WTC11 (cell line): ENCODE measurements around the gene CETN2.

Experiments
- CTCF ChIP-seq: fragments of 200-600 bp; IDR thresholded peaks from 2 replicates; pipeline ENCODE4 v1.8.0; 2022; ENCODE audit warnings: antibody characterized with exemption
- ESRRA ChIP-seq: sonication (generic); formaldehyde crosslinking; IDR thresholded peaks from 2 replicates; pipeline ENCODE4 v1.8.1; 2022; ENCODE audit warnings: mild to moderate bottlenecking, missing genetic modification reagents, borderline replicate concordance
- ETV6 ChIP-seq: sonication (generic); formaldehyde crosslinking; IDR thresholded peaks from 2 replicates; pipeline ENCODE4 v1.8.1; 2022; ENCODE audit warnings: mild to moderate bottlenecking, missing genetic modification reagents
- FOXJ3 ChIP-seq: sonication (generic); formaldehyde crosslinking; IDR thresholded peaks from 2 replicates; pipeline ENCODE4 v1.9.0; 2021; ENCODE audit warnings: missing genetic modification reagents, mild to moderate bottlenecking, borderline replicate concordance
- SP1 ChIP-seq: sonication (generic); formaldehyde crosslinking; conservative IDR thresholded peaks from 2 replicates; pipeline ENCODE4 v1.8.1; 2022; ENCODE audit warnings: missing genetic modification reagents
- USF1 ChIP-seq: sonication (generic); formaldehyde crosslinking; IDR thresholded peaks from 2 replicates; pipeline ENCODE4 v1.8.0; 2022; ENCODE audit warnings: mild to moderate bottlenecking, missing genetic modification reagents
- ZNF281 ChIP-seq: sonication (generic); formaldehyde crosslinking; IDR thresholded peaks from 2 replicates; pipeline ENCODE4 v1.8.0; 2023; ENCODE audit warnings: mild to moderate bottlenecking, missing genetic modification reagents
- TF ChIP-seq, protein P1 (sequence below): sonication (generic); formaldehyde crosslinking; IDR thresholded peaks from 2 replicates; pipeline ENCODE4 v1.8.1; 2023; ENCODE audit warnings: mild to moderate bottlenecking, missing genetic modification reagents, moderate library complexity
- TF ChIP-seq, protein P2 (sequence below): fragments of 250-450 bp; sonication (Bioruptor Pico); IDR thresholded peaks from 2 replicates; pipeline ENCODE4 v2.1.2; 2022; ENCODE audit warnings: mild to moderate bottlenecking, moderate library complexity
- TF ChIP-seq, protein P3 (sequence below): sonication (generic); formaldehyde crosslinking; IDR thresholded peaks from 2 replicates; pipeline ENCODE4 v1.8.1; 2022; ENCODE audit warnings: low read depth, mild to moderate bottlenecking, moderate library complexity, missing genetic modification reagents, borderline replicate concordance
- TF ChIP-seq, protein P4 (sequence below): sonication (generic); formaldehyde crosslinking; IDR thresholded peaks from 2 replicates; pipeline ENCODE4 v1.8.0; 2022; ENCODE audit warnings: missing genetic modification reagents

DNA sequence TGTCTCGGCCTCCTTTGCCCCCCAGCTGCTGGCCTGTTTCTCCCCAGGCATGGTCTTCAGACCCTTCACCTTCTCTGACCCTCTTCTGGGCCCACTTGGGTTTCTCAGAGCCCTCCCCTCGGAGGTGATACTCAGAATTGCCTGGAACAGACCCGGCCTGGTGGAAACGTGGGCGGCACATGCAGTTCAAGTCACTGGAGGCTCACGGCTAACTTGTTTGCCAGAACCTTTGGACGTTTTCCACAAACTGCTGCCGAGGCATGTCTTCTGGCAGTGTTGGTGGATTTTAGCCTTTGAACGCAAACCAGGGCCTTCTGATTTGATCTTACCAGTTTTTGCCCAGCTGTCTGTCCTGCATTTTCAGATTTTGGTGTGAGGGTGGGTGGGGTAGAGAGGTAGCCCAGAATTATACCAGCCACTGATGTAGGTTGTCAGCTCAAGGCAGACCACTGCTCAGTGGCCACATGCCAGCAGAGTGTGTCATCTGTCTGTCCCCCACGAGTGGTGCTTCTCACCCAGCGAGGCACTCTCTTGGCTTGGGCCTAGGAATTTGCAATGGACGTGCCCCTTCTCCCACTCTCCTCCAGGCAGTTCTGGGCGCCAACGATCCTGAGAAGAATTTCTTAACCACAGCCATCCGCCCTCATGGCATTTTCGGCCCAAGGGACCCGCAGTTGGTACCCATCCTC, 34.8 kb upstream of the CETN2 start:
- TF ChIP-seq CTCF (no peak), FOXJ3 (no peak), USF1 (CRISPR knock-in tag) (no peak), ETV6 (CRISPR knock-in tag) (no peak), SP1 (CRISPR knock-in tag) (no peak), ESRRA (CRISPR knock-in tag) (no peak), ZNF281 (CRISPR knock-in tag) (no peak)
- TF ChIP-seq, protein P1, sequence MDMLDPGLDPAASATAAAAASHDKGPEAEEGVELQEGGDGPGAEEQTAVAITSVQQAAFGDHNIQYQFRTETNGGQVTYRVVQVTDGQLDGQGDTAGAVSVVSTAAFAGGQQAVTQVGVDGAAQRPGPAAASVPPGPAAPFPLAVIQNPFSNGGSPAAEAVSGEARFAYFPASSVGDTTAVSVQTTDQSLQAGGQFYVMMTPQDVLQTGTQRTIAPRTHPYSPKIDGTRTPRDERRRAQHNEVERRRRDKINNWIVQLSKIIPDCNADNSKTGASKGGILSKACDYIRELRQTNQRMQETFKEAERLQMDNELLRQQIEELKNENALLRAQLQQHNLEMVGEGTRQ (CRISPR knock-in tag), result no peak
- TF ChIP-seq, protein P2, sequence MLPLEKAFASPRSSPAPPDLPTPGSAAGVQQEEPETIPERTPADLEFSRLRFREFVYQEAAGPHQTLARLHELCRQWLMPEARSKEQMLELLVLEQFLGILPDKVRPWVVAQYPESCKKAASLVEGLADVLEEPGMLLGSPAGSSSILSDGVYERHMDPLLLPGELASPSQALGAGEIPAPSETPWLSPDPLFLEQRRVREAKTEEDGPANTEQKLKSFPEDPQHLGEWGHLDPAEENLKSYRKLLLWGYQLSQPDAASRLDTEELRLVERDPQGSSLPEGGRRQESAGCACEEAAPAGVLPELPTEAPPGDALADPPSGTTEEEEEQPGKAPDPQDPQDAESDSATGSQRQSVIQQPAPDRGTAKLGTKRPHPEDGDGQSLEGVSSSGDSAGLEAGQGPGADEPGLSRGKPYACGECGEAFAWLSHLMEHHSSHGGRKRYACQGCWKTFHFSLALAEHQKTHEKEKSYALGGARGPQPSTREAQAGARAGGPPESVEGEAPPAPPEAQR (CRISPR knock-in tag), result no peak
- TF ChIP-seq, protein P3, sequence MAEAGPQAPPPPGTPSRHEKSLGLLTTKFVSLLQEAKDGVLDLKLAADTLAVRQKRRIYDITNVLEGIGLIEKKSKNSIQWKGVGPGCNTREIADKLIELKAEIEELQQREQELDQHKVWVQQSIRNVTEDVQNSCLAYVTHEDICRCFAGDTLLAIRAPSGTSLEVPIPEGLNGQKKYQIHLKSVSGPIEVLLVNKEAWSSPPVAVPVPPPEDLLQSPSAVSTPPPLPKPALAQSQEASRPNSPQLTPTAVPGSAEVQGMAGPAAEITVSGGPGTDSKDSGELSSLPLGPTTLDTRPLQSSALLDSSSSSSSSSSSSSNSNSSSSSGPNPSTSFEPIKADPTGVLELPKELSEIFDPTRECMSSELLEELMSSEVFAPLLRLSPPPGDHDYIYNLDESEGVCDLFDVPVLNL (CRISPR knock-in tag), result no peak
- TF ChIP-seq, protein P4, sequence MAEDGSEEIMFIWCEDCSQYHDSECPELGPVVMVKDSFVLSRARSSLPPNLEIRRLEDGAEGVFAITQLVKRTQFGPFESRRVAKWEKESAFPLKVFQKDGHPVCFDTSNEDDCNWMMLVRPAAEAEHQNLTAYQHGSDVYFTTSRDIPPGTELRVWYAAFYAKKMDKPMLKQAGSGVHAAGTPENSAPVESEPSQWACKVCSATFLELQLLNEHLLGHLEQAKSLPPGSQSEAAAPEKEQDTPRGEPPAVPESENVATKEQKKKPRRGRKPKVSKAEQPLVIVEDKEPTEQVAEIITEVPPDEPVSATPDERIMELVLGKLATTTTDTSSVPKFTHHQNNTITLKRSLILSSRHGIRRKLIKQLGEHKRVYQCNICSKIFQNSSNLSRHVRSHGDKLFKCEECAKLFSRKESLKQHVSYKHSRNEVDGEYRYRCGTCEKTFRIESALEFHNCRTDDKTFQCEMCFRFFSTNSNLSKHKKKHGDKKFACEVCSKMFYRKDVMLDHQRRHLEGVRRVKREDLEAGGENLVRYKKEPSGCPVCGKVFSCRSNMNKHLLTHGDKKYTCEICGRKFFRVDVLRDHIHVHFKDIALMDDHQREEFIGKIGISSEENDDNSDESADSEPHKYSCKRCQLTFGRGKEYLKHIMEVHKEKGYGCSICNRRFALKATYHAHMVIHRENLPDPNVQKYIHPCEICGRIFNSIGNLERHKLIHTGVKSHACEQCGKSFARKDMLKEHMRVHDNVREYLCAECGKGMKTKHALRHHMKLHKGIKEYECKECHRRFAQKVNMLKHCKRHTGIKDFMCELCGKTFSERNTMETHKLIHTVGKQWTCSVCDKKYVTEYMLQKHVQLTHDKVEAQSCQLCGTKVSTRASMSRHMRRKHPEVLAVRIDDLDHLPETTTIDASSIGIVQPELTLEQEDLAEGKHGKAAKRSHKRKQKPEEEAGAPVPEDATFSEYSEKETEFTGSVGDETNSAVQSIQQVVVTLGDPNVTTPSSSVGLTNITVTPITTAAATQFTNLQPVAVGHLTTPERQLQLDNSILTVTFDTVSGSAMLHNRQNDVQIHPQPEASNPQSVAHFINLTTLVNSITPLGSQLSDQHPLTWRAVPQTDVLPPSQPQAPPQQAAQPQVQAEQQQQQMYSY (CRISPR knock-in tag), result no peak
